Mesothelial cell of epicardium (in vitro differentiated cells): ENCODE data around the gene RSBN1L. TPM values are rescaled to one million over a fixed set of nuclear protein-coding genes. Genes with fewer than 3 reads are reported as not detected.

ENCODE experiments used
- DNase-seq, 2 experiments: peaks; one replicate each; pipeline ENCODE4 v3.0.0; 2021; ENCODE audit warnings: low spot score in 2 of 2; ENCODE audit not compliant: unreplicated experiment in 2 of 2
- H3K27ac Mint-ChIP-seq: 2 replicates; pipeline ENCODE4 v1.8.0; 2021; ENCODE audit warnings: mixed read lengths
- H3K27me3 Mint-ChIP-seq: 2 replicates; pipeline ENCODE4 v1.8.0; 2021; ENCODE audit warnings: low read depth, mixed read lengths
- H3K36me3 Mint-ChIP-seq: 2 replicates; pipeline ENCODE4 v1.8.0; 2021; ENCODE audit warnings: mixed read lengths
- H3K4me1 Mint-ChIP-seq: 2 replicates; pipeline ENCODE4 v1.8.0; 2021; ENCODE audit warnings: mixed read lengths
- H3K4me3 Mint-ChIP-seq: 2 replicates; pipeline ENCODE4 v1.8.0; 2021; ENCODE audit warnings: mild to moderate bottlenecking, moderate library complexity, mixed read lengths
- H3K9me3 Mint-ChIP-seq: 2 replicates; pipeline ENCODE4 v1.8.0; 2021; ENCODE audit warnings: mixed read lengths
- CTCF ChIP-seq: fragments of 200-600 bp; sonication (generic); IDR thresholded peaks from one replicate; pipeline ENCODE4 v1.5.0; 2021; ENCODE audit warnings: antibody characterized with exemption; ENCODE audit not compliant: unreplicated experiment
- total RNA-seq: library from RNA; stranded (reverse); gene quantifications from 3 replicates; pipeline ENCODE4 v1.2.1, GENCODE V29; 2021

RSBN1L gene
- total RNA-seq, 1 donor from 2014 or later: 26.7 TPM

GRCh38 chr7:77813180-77813579 lies 116.9 kb downstream of the RSBN1L start:
- no peak overlapping the region for H3K4me3 Mint-ChIP-seq
- peaks cover 34% of the 10 kb centered on the region for H3K9me3 Mint-ChIP-seq
- TF ChIP-seq CTCF: no peak
- peak overlapping the region; percentile 95 for H3K27ac Mint-ChIP-seq
- no peaks in the 10 kb centered on the region for H3K27me3 Mint-ChIP-seq
- peaks cover 17% of the 10 kb centered on the region for H3K4me1 Mint-ChIP-seq
- no peak for DNase-seq
- peaks cover 33% of the 10 kb centered on the region for H3K36me3 Mint-ChIP-seq

- H3K4me3 Mint-ChIP-seq: no peak overlapping the region
- peaks cover 5% of the 10 kb centered on the region for H3K4me1 Mint-ChIP-seq
- TF ChIP-seq CTCF: no peak
- H3K9me3 Mint-ChIP-seq: peaks cover 69% of the 10 kb centered on the region
- H3K27ac Mint-ChIP-seq: no peak overlapping the region
- DNase-seq: no peak
- peaks cover 74% of the 10 kb centered on the region for H3K36me3 Mint-ChIP-seq
- no peaks in the 10 kb centered on the region for H3K27me3 Mint-ChIP-seq
Measured at GRCh38 chr7:77819021-77819420, 122.8 kb downstream of the RSBN1L start.

GRCh38 chr7:77820967-77821366 lies 124.7 kb downstream of the RSBN1L start:
- H3K27ac Mint-ChIP-seq: no peak overlapping the region
- peaks cover 5% of the 10 kb centered on the region for H3K4me1 Mint-ChIP-seq
- H3K27me3 Mint-ChIP-seq: no peaks in the 10 kb centered on the region
- DNase-seq: no peak
- peaks cover 75% of the 10 kb centered on the region for H3K9me3 Mint-ChIP-seq
- no peak overlapping the region for H3K4me3 Mint-ChIP-seq
- TF ChIP-seq CTCF: no peak
- peaks cover 81% of the 10 kb centered on the region for H3K36me3 Mint-ChIP-seq

- Mint-ChIP-seq H3K4me3 (no peak overlapping the region), H3K36me3 (peaks cover 80% of the 10 kb centered on the region), H3K27ac (no peak overlapping the region), H3K9me3 (peaks cover 74% of the 10 kb centered on the region), H3K27me3 (no peaks in the 10 kb centered on the region), H3K4me1 (peaks cover 5% of the 10 kb centered on the region)
- no peak for DNase-seq
- no peak for TF ChIP-seq CTCF
Measured at GRCh38 chr7:77822269-77822668, 126.0 kb downstream of the RSBN1L start.

GRCh38 chr7:77823787-77824186 lies 127.5 kb downstream of the RSBN1L start:
- TF ChIP-seq CTCF: no peak
- Mint-ChIP-seq H3K27ac (peak overlapping the region; percentile 22), H3K36me3 (peaks cover 67% of the 10 kb centered on the region), H3K27me3 (no peaks in the 10 kb centered on the region), H3K4me1 (peaks cover 9% of the 10 kb centered on the region), H3K4me3 (no peak overlapping the region), H3K9me3 (peaks cover 64% of the 10 kb centered on the region)
- no peak for DNase-seq

- no peak for TF ChIP-seq CTCF
- DNase-seq: no peak
- Mint-ChIP-seq H3K27me3 (no peaks in the 10 kb centered on the region), H3K4me3 (no peak overlapping the region), H3K4me1 (peaks cover 9% of the 10 kb centered on the region), H3K27ac (no peak overlapping the region), H3K9me3 (peaks cover 55% of the 10 kb centered on the region), H3K36me3 (peaks cover 58% of the 10 kb centered on the region)
Measured at GRCh38 chr7:77824636-77825035, 128.4 kb downstream of the RSBN1L start.
